H1 (cell line): ENCODE measurements around the gene TP73. TPM values are rescaled to one million over a fixed set of nuclear protein-coding genes. Genes with fewer than 3 reads are reported as not detected.
A peak's percentile ranks its signal among the peaks of the same experiment; 100 is the strongest.

Experiments
- CTCF ChIA-PET: fragments of 300-600 bp; sonication (Branson Sonifier 250); formaldehyde crosslinking; loops from one replicate; lab custom pipeline; 2021; ENCODE audit not compliant: partially characterized antibody; lab: Charles Lee
- POLR2A ChIA-PET: fragments of 300-600 bp; sonication (Branson Sonifier 250); formaldehyde crosslinking; loops from one replicate; lab custom pipeline; 2021; ENCODE audit warnings: inconsistent platforms; ENCODE audit not compliant: partially characterized antibody; lab: Charles Lee
- DNase-seq, 2 experiments: peaks; one replicate each; pipeline versions ENCODE4 v3.0.0 to v3.0.0-alpha.2; 2010 to 2022; ENCODE audit warnings: low spot score in 2 of 2, low read depth in 1 of 2, mixed read lengths in 1 of 2
- FAIRE-seq: peaks from 2 replicates; lab custom pipeline; 2011; peaks lifted over from hg19 to GRCh38; lab: Jason Lieb, UNC
- H2AFZ ChIP-seq: 2 replicates; pipeline ENCODE4 v1.8.1; 2012; ENCODE audit warnings: low read length, inconsistent platforms
- H2AK5ac ChIP-seq: 2 replicates; pipeline ENCODE4 v1.6.1; 2013; ENCODE audit warnings: low read depth, low read length
- H2BK120ac ChIP-seq: replicated peaks from 2 replicates; pipeline ENCODE3; 2013; ENCODE audit warnings: low read depth, low read length, inconsistent platforms
- H2BK12ac ChIP-seq: 2 replicates; pipeline ENCODE4 v1.6.1; 2013; ENCODE audit warnings: low read depth, low read length
- H2BK15ac ChIP-seq: 2 replicates; pipeline ENCODE4 v1.6.1; 2013; ENCODE audit warnings: low read length
- H2BK20ac ChIP-seq: 2 replicates; pipeline ENCODE4 v1.6.1; 2013; ENCODE audit warnings: low read length
- H2BK5ac ChIP-seq: 2 replicates; pipeline ENCODE4 v1.6.1; 2013; ENCODE audit warnings: low read depth, low read length
- H3K14ac ChIP-seq: 2 replicates; pipeline ENCODE4 v1.6.1; 2013; ENCODE audit warnings: inconsistent platforms; ENCODE audit not compliant: insufficient read length
- H3K18ac ChIP-seq: 2 replicates; pipeline ENCODE4 v1.6.1; 2013; ENCODE audit warnings: low read length; ENCODE audit errors: extremely low read depth
- H3K23ac ChIP-seq: 2 replicates; pipeline ENCODE4 v1.6.1; 2013; ENCODE audit warnings: inconsistent platforms; ENCODE audit not compliant: insufficient read length
- H3K23me2 ChIP-seq: 2 replicates; pipeline ENCODE4 v1.6.1; 2013; ENCODE audit warnings: low read depth, low read length
- H3K27ac ChIP-seq: 2 replicates; pipeline ENCODE4 v1.6.1; 2011; ENCODE audit warnings: low read depth, low read length, inconsistent platforms
- H3K27me3 ChIP-seq, 4 experiments: replicated peaks in 1 of 4; 1 replicate in 1 of 4; 2 replicates in 3 of 4; pipeline versions ENCODE4 v1.6.1 to v1.8.1; 2011 to 2013; ENCODE audit warnings: low read length in 3 of 4, mild to moderate bottlenecking in 3 of 4, inconsistent platforms in 2 of 4, mixed read lengths in 2 of 4, moderate library complexity in 1 of 4; ENCODE audit not compliant: control insufficient read depth in 3 of 4, insufficient read depth in 3 of 4; ENCODE audit errors: extremely low read depth in 1 of 4
- H3K36me3 ChIP-seq, 4 experiments: 2 replicates each; pipeline versions ENCODE4 v1.6.1 to v1.8.1; 2011 to 2013; ENCODE audit warnings: mild to moderate bottlenecking in 4 of 4, low read length in 3 of 4, moderate library complexity in 2 of 4, control low read depth in 1 of 4, inconsistent platforms in 1 of 4; ENCODE audit not compliant: insufficient read depth in 4 of 4, control insufficient read depth in 2 of 4
- H3K4ac ChIP-seq: replicated peaks from 2 replicates; pipeline ENCODE3; 2013; ENCODE audit warnings: low read length, low read depth, mixed read lengths, inconsistent platforms; ENCODE audit not compliant: insufficient read length
- H3K4me1 ChIP-seq, 4 experiments: replicated peaks in 1 of 4; 1 replicate in 1 of 4; 2 replicates in 3 of 4; pipeline versions ENCODE4 v1.6.1 to v1.8.1; 2011 to 2013; ENCODE audit warnings: low read length in 3 of 4, inconsistent platforms in 2 of 4, mixed read lengths in 1 of 4; ENCODE audit not compliant: insufficient read depth in 4 of 4, control insufficient read depth in 3 of 4
- H3K4me2 ChIP-seq, 2 experiments: 2 replicates each; pipeline versions ENCODE4 v1.6.1 to v1.8.1; 2011 to 2013; ENCODE audit warnings: low read depth in 2 of 2, low read length in 2 of 2, control low read depth in 1 of 2, inconsistent platforms in 1 of 2, mild to moderate bottlenecking in 1 of 2; ENCODE audit not compliant: insufficient read depth in 1 of 2
- H3K4me3 ChIP-seq, 4 experiments: fragments of 200-600, 300-600 bp in 1 of 4; sonication (generic), shearing (Covaris generic), sonication (Bioruptor Twin) in 1 of 4; 2 replicates each; pipeline versions ENCODE4 v1.5.1 to v1.8.1; 2011 to 2016; ENCODE audit warnings: low read length in 4 of 4, low read depth in 3 of 4, control low read depth in 2 of 4, inconsistent platforms in 2 of 4, mild to moderate bottlenecking in 2 of 4, mixed read lengths in 1 of 4, moderate library complexity in 1 of 4; ENCODE audit not compliant: insufficient read depth in 2 of 4; ENCODE audit errors: extremely low read depth in 1 of 4
- H3K56ac ChIP-seq: replicated peaks from 2 replicates; pipeline ENCODE3; 2013; ENCODE audit warnings: low read depth, mild to moderate bottlenecking, mixed read lengths, low read length, inconsistent platforms; ENCODE audit not compliant: insufficient read length
- H3K79me1 ChIP-seq: 2 replicates; pipeline ENCODE4 v1.6.1; 2013; ENCODE audit warnings: low read depth, low read length, control low read depth
- H3K79me2 ChIP-seq, 2 experiments: 2 replicates each; pipeline versions ENCODE4 v1.6.1 to v1.8.1; 2012 to 2013; ENCODE audit warnings: low read length in 2 of 2, mild to moderate bottlenecking in 2 of 2, inconsistent platforms in 1 of 2; ENCODE audit not compliant: insufficient read depth in 2 of 2, control insufficient read depth in 1 of 2
- H3K9ac ChIP-seq, 4 experiments: replicated peaks in 1 of 4; 1 replicate in 1 of 4; 2 replicates in 3 of 4; pipeline versions ENCODE4 v1.6.1 to v1.8.1; 2011 to 2013; ENCODE audit warnings: low read depth in 3 of 4, low read length in 3 of 4, control low read depth in 2 of 4, mild to moderate bottlenecking in 2 of 4, moderate library complexity in 2 of 4, inconsistent platforms in 1 of 4; ENCODE audit errors: extremely low read depth in 1 of 4
- H3K9me3 ChIP-seq, 2 experiments: 2 replicates each; pipeline versions ENCODE4 v1.6.1 to v1.8.1; 2012 to 2013; ENCODE audit warnings: mild to moderate bottlenecking in 2 of 2, moderate library complexity in 2 of 2, control low read depth in 1 of 2, inconsistent platforms in 1 of 2, low read depth in 1 of 2, low read length in 1 of 2, mixed read lengths in 1 of 2; ENCODE audit not compliant: insufficient read depth in 2 of 2
- H4K20me1 ChIP-seq, 2 experiments: replicated peaks in 1 of 2; 2 replicates each; pipeline versions ENCODE3 to v1.8.1; 2011 to 2013; ENCODE audit warnings: inconsistent platforms in 2 of 2, low read length in 2 of 2, mild to moderate bottlenecking in 1 of 2; ENCODE audit not compliant: insufficient read depth in 2 of 2, control insufficient read depth in 1 of 2
- H4K5ac ChIP-seq: 2 replicates; pipeline ENCODE4 v1.6.1; 2013; ENCODE audit warnings: low read length, low read depth, mixed read lengths, inconsistent platforms; ENCODE audit not compliant: insufficient read length
- H4K8ac ChIP-seq: 2 replicates; pipeline ENCODE4 v1.8.0; 2013; ENCODE audit warnings: mild to moderate bottlenecking, moderate library complexity, low read length, inconsistent platforms; ENCODE audit not compliant: insufficient read depth; ENCODE audit errors: extremely low read depth
- H4K91ac ChIP-seq: replicated peaks from 2 replicates; pipeline ENCODE3; 2013; ENCODE audit warnings: low read length, mixed read lengths, inconsistent platforms; ENCODE audit not compliant: insufficient read length
- BACH1 ChIP-seq: IDR thresholded peaks from 2 replicates; pipeline ENCODE4 v1.6.1; 2012; ENCODE audit warnings: low read length, improper control_type of control experiment
- CBX8 ChIP-seq: fragments of 300-800, 300-1000 bp; sonication (generic); IDR thresholded peaks from 2 replicates; pipeline ENCODE4 v1.7.1; 2016; ENCODE audit warnings: low read depth, low read length, borderline replicate concordance
- CTBP2 ChIP-seq: IDR thresholded peaks from 2 replicates; pipeline ENCODE4 v1.7.0; 2011; ENCODE audit warnings: borderline replicate concordance, mild to moderate bottlenecking, moderate library complexity, mixed read lengths, low read length; ENCODE audit not compliant: insufficient read depth, insufficient read length
- JUND ChIP-seq: IDR thresholded peaks from 2 replicates; pipeline ENCODE4 v1.6.1; 2011; ENCODE audit warnings: mild to moderate bottlenecking, improper control_type of control experiment, low read length
- KDM1A ChIP-seq: fragments of 200-600, 300-600 bp; sonication (generic); IDR thresholded peaks from 2 replicates; pipeline ENCODE4 v1.7.1; 2016; ENCODE audit warnings: mild to moderate bottlenecking, low read length, borderline replicate concordance
- KDM4A ChIP-seq: IDR thresholded peaks from one replicate; pipeline ENCODE4 v1.7.1; 2012; ENCODE audit warnings: low read depth, mild to moderate bottlenecking, moderate library complexity, low read length, inconsistent platforms; ENCODE audit not compliant: severe bottlenecking
- RNF2 ChIP-seq: fragments of 200-900, 300-1000 bp; sonication (generic); IDR thresholded peaks from 2 replicates; pipeline ENCODE4 v1.7.1; 2016; ENCODE audit warnings: borderline replicate concordance, low read depth, mild to moderate bottlenecking, antibody characterized with exemption, low read length; ENCODE audit not compliant: poor library complexity, severe bottlenecking; ENCODE audit errors: missing control alignments
- SAP30 ChIP-seq: fragments of 300-600 bp; sonication (generic); IDR thresholded peaks from 2 replicates; pipeline ENCODE4 v1.7.1; 2012; ENCODE audit warnings: low read length, moderate library complexity, mild to moderate bottlenecking, inconsistent platforms; ENCODE audit not compliant: insufficient read depth, insufficient replicate concordance
- SP4 ChIP-seq: IDR thresholded peaks from 2 replicates; pipeline ENCODE4 v1.6.1; 2012; ENCODE audit warnings: low read length, inconsistent platforms
- TAF7 ChIP-seq: optimal IDR thresholded peaks from 2 replicates; pipeline ENCODE3; 2011; ENCODE audit warnings: low read depth, mild to moderate bottlenecking, inconsistent platforms, low read length, moderate library complexity, borderline replicate concordance
- WGBS, 2 experiments: shearing (Covaris generic) in 1 of 2; methylation state at CpG; one replicate each; pipeline versions ENCODE4 v1.1.6 to v1.1.7; 2013 to 2015; ENCODE audit warnings: low lambda C conversion rate in 2 of 2, mixed read lengths in 2 of 2, inconsistent platforms in 1 of 2, low coverage in 1 of 2, missing lambda C conversion rate in 1 of 2; ENCODE audit not compliant: insufficient replicate concordance in 2 of 2, insufficient coverage in 1 of 2, insufficient read length in 1 of 2; ENCODE audit errors: extremely low coverage in 1 of 2, missing lambda C conversion rate in 1 of 2; 5-methylcytosine and 5-hydroxymethylcytosine counted together
- polyA plus RNA-seq, 7 experiments: library from polyadenylated mRNA; depleted of rRNA in 3 of 7; stranded (reverse) in 5 of 7; unstranded in 2 of 7; fragments of >200 nt in 5 of 7; fragments of 200-250 nt in 2 of 7; gene quantifications; 1 replicate in 5 of 7; 2 replicates in 1 of 7; 4 replicates in 1 of 7; pipeline versions ENCODE4 v1.2.1 to v1.2.3, GENCODE V29; 2011 to 2013; ENCODE audit warnings: missing spikeins in 2 of 7, mixed read lengths in 2 of 7
- total RNA-seq: library from RNA; stranded (reverse); fragmentation: NEBNext Ultra II Directional; extraction: Animal tissue kit (Norgen Biotek cat#: 25700); gene quantifications from 2 replicates; pipeline ENCODE4 v1.2.1, GENCODE V29; 2021

The TP73 gene
- total and polyA plus RNA-seq, 2 of the 8 experiments (the other 6 are each of a cell fraction or from before 2014, with no cell fraction given): 2.6 to 3.1 TPM

- no peak overlapping the region for H2AK5ac ChIP-seq
- H3K9me3 ChIP-seq: no peaks in the 10 kb centered on the region
- no peak overlapping the region for H3K9ac ChIP-seq
- no peak overlapping the region for H2BK15ac ChIP-seq
- peaks cover 44 to 57% (median 54%) of the 10 kb centered on the region in 4 experiments for H3K27me3 ChIP-seq
- H3K79me2 ChIP-seq: peaks cover 0 to 9% of the 10 kb centered on the region in 2 experiments; a peak in 1 of 4 replicates
- no peak overlapping the region for H3K14ac ChIP-seq
- H3K4ac ChIP-seq: no peak overlapping the region
- H3K36me3 ChIP-seq: peaks cover 0 to 16% (median 12%) of the 10 kb centered on the region in 4 experiments; a peak in 4 of 8 replicates
- no peak overlapping the region for H2BK5ac ChIP-seq
- ChIA-PET POLR2A (interaction anchor here (0.7 to 1.2 kb wide), 3 partner anchors 21 to 224 kb away, joined by 3 to 5 read pairs (median 3); partner anchors contain the start of gene ARHGEF16), CTCF (interaction anchor here (0.8 to 3.0 kb wide), 6 partner anchors 11 to 198 kb away, joined by 4 to 16 read pairs (median 6); no protein-coding TSS in a partner anchor)
- DNase-seq (no peak), FAIRE-seq (no peak)
- H3K79me1 ChIP-seq: peaks cover 3% of the 10 kb centered on the region; the same call in 1 of the 2 replicates
- H2BK12ac ChIP-seq: peak overlapping the region; percentile 60; the same call in 1 of the 2 replicates
- H2BK120ac ChIP-seq: no peak overlapping the region
- no peak overlapping the region for H4K91ac ChIP-seq
- peaks cover 0 to 4% of the 10 kb centered on the region in 2 experiments for H4K20me1 ChIP-seq
- peaks cover 20% of the 10 kb centered on the region; the same call in 1 of the 2 replicates for H3K23me2 ChIP-seq
- no peak overlapping the region for H3K23ac ChIP-seq
- H3K18ac ChIP-seq: no peak overlapping the region; the same call in 1 of the 2 replicates
- H3K4me2 ChIP-seq: peak overlapping the region; percentile 77 to 81
- H3K27ac ChIP-seq: no peak overlapping the region
- 10% methylated on average over 48 of the region's 50 CpGs; no CpG with 5 or more reads in 1 of the 2 experiments for WGBS, 2 experiments
- peaks cover 0 to 21% (median 3%) of the 10 kb centered on the region in 4 experiments; a peak in 5 of 7 replicates for H3K4me1 ChIP-seq
- H3K4me3 ChIP-seq: peak overlapping the region; percentile 55 to 97 (median 86)
- no peak overlapping the region for H2AFZ ChIP-seq
- H4K8ac ChIP-seq: no peak overlapping the region
- no peak overlapping the region for H3K56ac ChIP-seq
- no peak overlapping the region for H2BK20ac ChIP-seq
- no peak overlapping the region for H4K5ac ChIP-seq
- TF ChIP-seq RNF2 (peak; percentile 95), TAF7 (no peak), CBX8 (peak; percentile 96; the same call in 1 of the 2 replicates), SP4 (no peak), CTBP2 (no peak), JUND (no peak), BACH1 (no peak), SAP30 (peak; percentile 29), KDM4A (no peak), KDM1A (no peak)
These were observed 1.9 kb upstream of the TP73 start for GRCh38 chr1:3650248-3651025.
